Stomach (tissue), 9 donors: ENCODE measurements around the gene FLVCR1. TPM values are rescaled to one million over a fixed set of nuclear protein-coding genes. Genes with fewer than 3 reads are reported as not detected.

ENCODE experiments used
- DNase-seq, 2 donors: peaks; one replicate each; pipeline versions ENCODE4 v3.0.0 to v3.0.0-alpha.2; 2013 to 2019
- H3K27ac ChIP-seq, 5 donors: fragments of 200-600 bp in 4 of 5; sonication (generic) in 4 of 5; one replicate each; pipeline ENCODE4 v1.5.1; 2013 to 2019; ENCODE audit warnings: mild to moderate bottlenecking in 1 of 5, moderate library complexity in 1 of 5
- H3K27me3 ChIP-seq, 3 donors: fragments of 200-600 bp; sonication (generic); one replicate each; pipeline ENCODE4 v1.5.1; 2017 to 2019; ENCODE audit warnings: mixed run types in 1 of 3
- H3K36me3 ChIP-seq, 4 donors: fragments of 200-600 bp; sonication (generic); 1 replicate in 3 of 4; 2 replicates in 1 of 4; pipeline ENCODE4 v1.5.1; 2016 to 2019
- H3K4me1 ChIP-seq, 4 donors: fragments of 200-600 bp; sonication (generic); one replicate each; pipeline ENCODE4 v1.5.1; 2016 to 2019
- H3K4me3 ChIP-seq, 4 donors: fragments of 200-600 bp; sonication (generic) in 3 of 4; one replicate each; pipeline ENCODE4 v1.5.1; 2016 to 2019; ENCODE audit warnings: mild to moderate bottlenecking in 1 of 4
- H3K9me3 ChIP-seq, 4 donors: fragments of 200-600 bp; sonication (generic); one replicate each; pipeline ENCODE4 v1.5.1; 2016 to 2019
- EP300 ChIP-seq: sonication (generic); formaldehyde crosslinking; IDR thresholded peaks from one replicate; pipeline ENCODE4 v1.6.1; 2017; ENCODE audit warnings: antibody characterized with exemption
- POLR2A ChIP-seq, 4 donors: fragments of 450-650 bp; IDR thresholded peaks; one replicate each; pipeline ENCODE4 v1.6.1; 2016; ENCODE audit warnings: antibody characterized with exemption in 4 of 4, control low read depth in 2 of 4, mild to moderate bottlenecking in 1 of 4, moderate library complexity in 1 of 4
- POLR2AphosphoS5 ChIP-seq, 3 donors: sonication (generic); formaldehyde crosslinking; IDR thresholded peaks; one replicate each; pipeline ENCODE4 v1.6.1; 2016; ENCODE audit warnings: antibody characterized with exemption in 3 of 3
- WGBS, 5 donors: extraction: QIAGEN DNeasy Blood & Tissue Kit in 3 of 5; methylation state at CpG; one replicate each; pipeline versions ENCODE4 v1.1.5 to v1.1.7; 2013 to 2018; 5-methylcytosine and 5-hydroxymethylcytosine counted together
- intact Hi-C: fragments of 100-400 bp; cut with DNase I; formaldehyde crosslinking; loops from one replicate; pipeline ENCODE4 v1.15.1; 2023; ENCODE audit warnings: low total_unique reads
- polyA plus RNA-seq, 3 donors: library from polyadenylated mRNA; stranded (reverse); fragments of 200-250 nt; gene quantifications; one replicate each; pipeline ENCODE4 v1.2.3, GENCODE V29; 2013
- total RNA-seq, 5 donors: library from RNA; depleted of rRNA; stranded (reverse); fragments of >200 nt; gene quantifications; one replicate each; pipeline versions ENCODE4 v1.1.0 to v1.2.3, GENCODE V29; 2014 to 2016
- TF ChIP-seq, protein P1 (sequence below), 7 experiments: fragments of 450-650 bp in 4 of 7; fragments of 200-600 bp in 3 of 7; sonication (generic) in 3 of 7; IDR thresholded peaks; one replicate each; pipeline ENCODE4 v1.5.1; 2016 to 2019; ENCODE audit warnings: antibody characterized with exemption in 7 of 7, control low read depth in 2 of 7, mild to moderate bottlenecking in 1 of 7
- donor health status: healthy with polysubstance abuse.
- donor health status: Bipolar disorder and iron deficiency.
- donor health status: healthy.

The FLVCR1 gene
- total and polyA plus RNA-seq, 8 donors = 0.61 to 19.1 (median 6.3) TPM

GRCh38 chr1:212873518-212873917 lies 15.4 kb downstream of the FLVCR1 start:
- Histone ChIP-seq H3K9me3 (no peaks in the 10 kb centered on the region), H3K36me3 (peaks cover 7 to 65% (median 60%) of the 10 kb centered on the region in 4 donors), H3K4me3 (no peak overlapping the region), H3K27ac (no peak overlapping the region), H3K4me1 (no peaks in the 10 kb centered on the region), H3K27me3 (no peaks in the 10 kb centered on the region)
- intact Hi-C loops = no loop called here
- WGBS, 5 donors = 63 to 88% (median 72%) methylated on average over 2 of the region's 2 CpGs
- TF ChIP-seq EP300 (no peak), POLR2A (IDR thresholded peaks at IDR 0.05) (no peak), POLR2AphosphoS5 (IDR thresholded peaks at IDR 0.05) (no peak)
- TF ChIP-seq, protein P1, sequence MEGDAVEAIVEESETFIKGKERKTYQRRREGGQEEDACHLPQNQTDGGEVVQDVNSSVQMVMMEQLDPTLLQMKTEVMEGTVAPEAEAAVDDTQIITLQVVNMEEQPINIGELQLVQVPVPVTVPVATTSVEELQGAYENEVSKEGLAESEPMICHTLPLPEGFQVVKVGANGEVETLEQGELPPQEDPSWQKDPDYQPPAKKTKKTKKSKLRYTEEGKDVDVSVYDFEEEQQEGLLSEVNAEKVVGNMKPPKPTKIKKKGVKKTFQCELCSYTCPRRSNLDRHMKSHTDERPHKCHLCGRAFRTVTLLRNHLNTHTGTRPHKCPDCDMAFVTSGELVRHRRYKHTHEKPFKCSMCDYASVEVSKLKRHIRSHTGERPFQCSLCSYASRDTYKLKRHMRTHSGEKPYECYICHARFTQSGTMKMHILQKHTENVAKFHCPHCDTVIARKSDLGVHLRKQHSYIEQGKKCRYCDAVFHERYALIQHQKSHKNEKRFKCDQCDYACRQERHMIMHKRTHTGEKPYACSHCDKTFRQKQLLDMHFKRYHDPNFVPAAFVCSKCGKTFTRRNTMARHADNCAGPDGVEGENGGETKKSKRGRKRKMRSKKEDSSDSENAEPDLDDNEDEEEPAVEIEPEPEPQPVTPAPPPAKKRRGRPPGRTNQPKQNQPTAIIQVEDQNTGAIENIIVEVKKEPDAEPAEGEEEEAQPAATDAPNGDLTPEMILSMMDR (IDR thresholded peaks at IDR 0.05) = no peak
- no peak for DNase-seq

DNA sequence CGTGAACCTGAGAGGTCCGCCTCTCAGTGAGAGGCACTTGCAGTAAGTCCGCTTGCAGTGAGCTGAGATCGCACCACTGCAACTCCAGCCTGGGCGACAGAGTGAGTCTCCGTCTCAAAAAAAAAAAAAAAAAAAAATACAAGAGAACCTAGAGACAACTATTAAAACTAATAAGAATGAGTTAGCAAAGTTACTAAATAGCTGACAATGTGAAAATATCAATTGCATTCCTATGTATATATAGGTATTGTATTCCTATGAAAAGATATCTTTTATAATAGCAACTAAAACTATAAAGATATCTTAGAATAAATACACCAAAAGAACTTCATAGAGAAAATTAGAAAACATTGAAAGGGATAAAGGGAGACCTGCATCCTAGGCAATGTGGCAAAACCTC lies 20.3 kb downstream of the FLVCR1 start:
- Histone ChIP-seq H3K27me3 (no peaks in the 10 kb centered on the region), H3K4me1 (no peaks in the 10 kb centered on the region), H3K4me3 (no peak overlapping the region), H3K36me3 (peaks cover 3 to 66% (median 55%) of the 10 kb centered on the region in 4 donors), H3K9me3 (no peaks in the 10 kb centered on the region), H3K27ac (no peak overlapping the region)
- no peak for DNase-seq
- TF ChIP-seq, protein P1 (IDR thresholded peaks at IDR 0.05) = no peak
- TF ChIP-seq POLR2AphosphoS5 (IDR thresholded peaks at IDR 0.05) (no peak), POLR2A (IDR thresholded peaks at IDR 0.05) (no peak), EP300 (no peak)
- WGBS, 5 donors = 95 to 98% (median 97%) methylated on average over 6 of the region's 6 CpGs
- intact Hi-C loops = no loop called here

- no peaks in the 10 kb centered on the region for H3K27me3 ChIP-seq
- H3K4me1 ChIP-seq = no peaks in the 10 kb centered on the region
- no peaks in the 10 kb centered on the region for H3K9me3 ChIP-seq
- TF ChIP-seq POLR2AphosphoS5 (IDR thresholded peaks at IDR 0.05) = no peak
- TF ChIP-seq, protein P1 (IDR thresholded peaks at IDR 0.05) = no peak
- TF ChIP-seq POLR2A (IDR thresholded peaks at IDR 0.05) = no peak
- no peak for TF ChIP-seq EP300
- peaks cover under 1 to 66% (median 57%) of the 10 kb centered on the region in 4 donors for H3K36me3 ChIP-seq
- H3K27ac ChIP-seq = no peak overlapping the region
- WGBS, 5 donors = 83 to 90% (median 86%) methylated on average over 6 of the region's 6 CpGs
- no peak overlapping the region for H3K4me3 ChIP-seq
- no peak for DNase-seq
- intact Hi-C loops = no loop called here
Observed at GRCh38 chr1:212879947-212880690, 22.0 kb downstream of the FLVCR1 start.

GRCh38 chr1:212884592-212884991 lies 26.5 kb downstream of the FLVCR1 start:
- intact Hi-C loops = no loop called here
- H3K36me3 ChIP-seq = peaks cover 20 to 86% (median 83%) of the 10 kb centered on the region in 4 donors
- H3K27ac ChIP-seq = no peak overlapping the region
- TF ChIP-seq POLR2AphosphoS5 (IDR thresholded peaks at IDR 0.05) = no peak
- TF ChIP-seq, protein P1 (IDR thresholded peaks at IDR 0.05) = no peak
- TF ChIP-seq EP300 = no peak
- TF ChIP-seq POLR2A (IDR thresholded peaks at IDR 0.05) = no peak
- H3K4me1 ChIP-seq = no peaks in the 10 kb centered on the region
- H3K27me3 ChIP-seq = no peaks in the 10 kb centered on the region
- no peak overlapping the region for H3K4me3 ChIP-seq
- no peak for DNase-seq
- 72 to 82% (median 79%) methylated on average over 4 of the region's 4 CpGs for WGBS, 5 donors
- H3K9me3 ChIP-seq = no peaks in the 10 kb centered on the region
